COLO829 (cell line): ENCODE data around the gene ODAD4.
"Not testable (repeated sequence)": the region's sequence is repeated elsewhere in the genome, so short reads cannot be mapped to it uniquely, and the experiment has no call there.

Experiments
- DNase-seq: peaks from one replicate; pipeline ENCODE4 v3.0.0; 2012; ENCODE audit warnings: low spot score

The ODAD4 gene

DNA sequence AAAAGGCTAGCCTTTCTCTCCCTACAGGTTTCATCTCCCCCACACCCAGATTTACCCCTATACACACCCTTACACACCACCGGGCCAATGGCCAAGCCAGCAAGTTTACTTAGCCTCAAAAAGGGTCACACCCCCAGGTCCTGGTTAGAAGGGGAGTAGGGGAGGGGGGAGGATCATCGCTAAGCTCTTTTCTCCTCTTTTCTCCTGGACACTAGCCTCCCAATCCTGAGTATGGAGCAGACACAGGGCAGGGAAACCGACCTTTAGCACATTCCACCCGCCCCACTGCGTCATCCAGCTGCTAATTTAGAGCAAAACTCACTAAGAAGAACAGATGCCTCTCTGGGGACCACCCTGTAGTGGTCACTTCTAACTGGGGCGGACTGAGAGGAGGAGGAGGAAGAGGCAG is 16.1 kb upstream of the ODAD4 start:
- no peak for DNase-seq

DNA sequence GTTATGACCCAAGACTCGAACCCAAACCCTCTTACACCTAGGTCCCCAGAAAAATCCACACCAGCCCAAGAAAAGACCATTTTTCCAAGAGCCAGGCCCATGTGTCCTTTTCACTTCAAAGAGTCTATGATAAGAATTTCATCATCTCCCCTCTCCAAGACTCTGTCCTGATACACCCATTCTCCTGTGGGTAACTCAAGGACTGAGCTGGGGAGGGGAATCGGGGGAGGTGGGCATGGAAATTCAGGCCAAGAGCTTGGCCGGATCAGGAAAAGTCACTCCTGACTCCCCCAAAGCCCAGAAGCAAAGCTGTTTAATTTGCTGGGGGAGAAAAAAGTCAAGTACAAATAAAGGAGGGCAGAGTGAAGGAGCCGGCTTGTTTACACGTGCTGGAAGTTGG is 15.4 kb upstream of the ODAD4 start:
- DNase-seq, result no peak

- DNase-seq, result no peak
These were observed 14.9 kb upstream of the ODAD4 start for GRCh38 chr17:41915566-41915965.

DNA sequence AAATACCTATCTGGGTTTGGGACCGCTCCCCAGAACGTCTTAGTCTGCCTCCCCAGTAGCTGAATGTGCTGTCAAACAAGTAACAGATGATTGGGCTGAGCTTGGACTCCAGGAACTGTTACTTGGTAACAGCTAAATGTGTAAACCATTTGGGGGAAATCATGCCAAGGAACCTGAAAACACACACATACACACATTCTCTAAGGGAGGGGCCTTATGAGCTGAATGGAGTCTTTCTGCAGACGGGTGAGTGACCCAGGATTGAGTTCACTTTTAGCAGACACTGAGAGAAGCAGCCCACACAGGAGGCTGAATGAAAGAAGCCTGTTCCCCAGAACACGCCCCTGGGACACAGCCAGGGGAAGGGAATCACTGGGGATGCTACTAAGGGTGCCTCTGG is 13.2 kb upstream of the ODAD4 start:
- peak; percentile 84 for DNase-seq

DNA sequence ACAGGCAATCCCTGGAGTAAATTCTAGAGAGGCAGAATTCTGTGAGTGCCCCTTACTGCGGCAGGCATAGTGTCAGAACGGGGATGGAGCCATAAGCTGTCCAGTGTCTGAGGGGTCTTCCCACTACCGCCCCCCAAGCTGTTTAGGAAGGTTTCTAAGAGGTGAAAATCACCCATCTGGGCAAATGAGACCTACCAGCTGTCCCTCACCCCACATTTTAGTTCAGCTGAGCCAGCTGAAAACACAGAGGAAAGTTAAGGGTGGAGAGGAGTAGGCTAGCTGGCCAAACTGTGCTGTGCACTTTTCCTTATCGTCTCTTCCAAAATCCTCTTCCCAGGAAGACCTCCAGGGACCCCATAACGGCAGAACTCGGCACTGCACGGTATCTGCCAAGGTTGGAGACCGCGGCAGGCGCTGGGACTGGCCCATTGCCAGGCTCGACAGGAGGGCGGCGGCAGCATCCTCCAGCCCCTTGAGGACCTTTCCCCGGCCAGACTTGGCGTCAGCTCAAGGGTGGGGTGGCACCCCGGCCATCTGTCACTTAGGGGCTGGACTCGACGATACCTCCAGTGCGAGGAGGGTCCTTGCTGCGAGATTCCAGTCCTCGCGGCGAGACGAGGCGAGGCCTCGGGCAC is 12.6 kb upstream of the ODAD4 start:
- no peak for DNase-seq

- DNase-seq, result peak; percentile 97
These were observed 11.9 kb upstream of the ODAD4 start, which contains the start of gene ACLY for GRCh38 chr17:41918314-41919164. Gene ACLY (minus strand): TSS chr17:41918951. CDS start chr17:41913873, 5,078 bp downstream.

DNA sequence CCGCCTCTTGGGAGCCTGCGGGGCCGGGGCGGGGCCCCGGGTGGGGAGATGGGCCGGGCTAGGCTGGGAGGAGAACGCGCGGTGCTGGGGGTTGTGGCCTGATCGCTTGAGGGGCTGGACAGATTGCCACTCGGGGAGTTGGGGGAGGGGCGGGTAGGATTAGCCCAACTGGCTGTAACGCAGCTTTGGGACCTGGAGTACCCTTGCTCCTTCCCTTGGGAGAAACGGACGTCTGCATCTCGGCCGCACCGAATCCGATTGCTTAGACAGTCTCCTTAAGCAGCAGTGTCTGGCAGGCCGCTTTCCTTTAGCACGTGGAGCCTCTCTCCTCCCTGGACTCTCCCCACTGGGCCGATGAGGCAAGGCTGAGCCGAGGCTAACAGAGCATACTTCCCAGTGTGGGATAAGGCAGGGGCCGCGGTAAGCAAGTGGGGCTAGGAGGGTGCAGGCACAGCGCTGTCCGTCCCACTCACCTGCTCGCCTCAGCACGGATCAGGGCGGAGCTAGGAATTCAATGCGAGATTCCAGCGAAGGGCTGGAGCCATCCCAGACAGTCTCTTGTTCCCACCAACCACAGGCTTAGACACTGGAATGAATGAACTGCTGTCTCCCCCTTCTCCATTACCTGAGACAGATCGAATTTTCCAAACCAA is 11.1 kb upstream of the ODAD4 start:
- no peak for DNase-seq

- no peak for DNase-seq
These were observed 10.4 kb upstream of the ODAD4 start for GRCh38 chr17:41919840-41920579.

- DNase-seq, result no peak
These were observed 9.8 kb upstream of the ODAD4 start for GRCh38 chr17:41920580-41920955.

- DNase-seq, result no peak
These were observed 4.3 kb upstream of the ODAD4 start for GRCh38 chr17:41925991-41926590.

GRCh38 chr17:41928693-41929251 is 1.6 kb upstream of the ODAD4 start:
- DNase-seq, result no peak

DNA sequence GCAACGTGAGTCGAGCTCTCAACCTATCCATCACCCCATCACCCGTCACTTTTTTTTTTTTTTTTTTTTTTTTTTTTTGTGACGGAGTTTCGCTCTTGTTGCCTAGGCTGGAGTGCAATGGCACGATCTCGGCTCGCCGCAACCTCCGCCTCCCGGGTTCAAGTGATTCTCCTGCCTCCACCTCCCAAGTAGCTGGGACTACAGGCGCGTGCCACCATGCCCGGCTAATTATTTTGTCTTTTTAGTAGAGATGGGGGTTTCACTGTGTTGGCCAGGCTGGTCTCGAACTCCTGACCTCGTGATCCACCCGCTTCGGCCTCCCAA is 378 bp downstream of the ODAD4 start:
- not testable (repeated sequence) for DNase-seq

DNA sequence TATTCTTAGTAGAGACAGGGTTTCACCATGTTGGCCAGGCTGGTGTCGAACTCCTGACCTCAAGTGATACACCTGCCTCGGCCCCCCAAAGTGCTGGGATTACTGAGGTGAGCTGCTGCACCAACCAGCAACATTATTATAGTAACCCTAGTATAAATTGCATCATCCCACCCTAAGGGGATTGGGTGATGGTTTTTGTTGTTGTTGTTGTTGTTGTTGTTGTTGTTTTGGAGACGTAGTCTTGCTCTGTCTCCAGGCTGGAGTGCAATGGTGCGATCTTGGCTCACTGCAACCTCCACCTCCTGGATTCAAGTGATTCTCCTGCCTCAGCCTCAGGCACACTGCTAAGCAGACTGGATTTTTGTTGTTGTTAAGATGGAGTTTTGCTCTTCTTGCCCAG is 1.3 kb downstream of the ODAD4 start:
- not testable (repeated sequence) for DNase-seq

DNA sequence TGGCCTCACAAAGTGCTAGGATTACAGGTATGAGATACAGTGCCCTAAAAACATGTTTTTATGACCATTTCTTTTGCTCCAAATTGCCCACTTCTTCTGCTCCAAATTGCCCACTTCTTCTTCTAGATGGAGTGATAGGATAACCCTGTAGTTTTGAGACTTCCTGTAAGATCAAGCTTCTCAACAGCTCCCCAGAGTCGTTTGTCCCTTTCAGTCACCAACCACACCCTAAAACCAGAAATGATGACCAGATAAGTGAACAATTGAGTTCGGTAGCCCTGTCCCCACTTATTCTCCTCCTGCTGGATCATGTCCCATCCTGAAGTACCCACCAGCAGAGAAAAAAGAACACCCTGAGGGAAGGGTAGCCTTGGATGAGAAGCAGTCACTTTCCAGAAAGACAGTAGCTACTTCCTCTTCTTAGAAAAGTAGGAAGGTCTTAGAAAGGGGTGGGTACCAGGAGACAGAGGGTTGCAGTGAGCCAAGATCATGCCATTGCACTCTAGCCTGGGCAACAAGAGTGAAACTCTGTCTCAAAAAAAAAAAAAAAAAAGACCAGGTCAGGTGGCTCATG is 2.5 kb downstream of the ODAD4 start:
- DNase-seq, result no peak

GRCh38 chr17:41935641-41936040 is 5.2 kb downstream of the ODAD4 start:
- no peak for DNase-seq

GRCh38 chr17:41937970-41938954 is 7.8 kb downstream of the ODAD4 start:
- DNase-seq, result no peak

GRCh38 chr17:41939044-41939692 is 8.8 kb downstream of the ODAD4 start:
- DNase-seq, result no peak

GRCh38 chr17:41939693-41940090 is 9.3 kb downstream of the ODAD4 start:
- no peak for DNase-seq

- no peak for DNase-seq
These were observed 10.8 kb downstream of the ODAD4 start for GRCh38 chr17:41941168-41941567.
